HEK293T (cell line): ENCODE results near the gene SIPA1L3.

ENCODE experiments used
- ARNT ChIP-seq: fragments of 450-650 bp; IDR thresholded peaks from 2 replicates; pipeline ENCODE4 v1.6.1; 2017; ENCODE audit warnings: mild to moderate bottlenecking
- BHLHE40 ChIP-seq: fragments of 450-650 bp; IDR thresholded peaks from 2 replicates; pipeline ENCODE4 v1.6.1; 2016; ENCODE audit warnings: mild to moderate bottlenecking, moderate library complexity, borderline replicate concordance
- FOXK2 ChIP-seq: fragments of 450-650 bp; IDR thresholded peaks from 2 replicates; pipeline ENCODE4 v1.6.1; 2016; ENCODE audit warnings: mild to moderate bottlenecking
- FOXM1 ChIP-seq: fragments of 450-650 bp; IDR thresholded peaks from 2 replicates; pipeline ENCODE4 v1.6.1; 2017; ENCODE audit warnings: mild to moderate bottlenecking, borderline replicate concordance
- L3MBTL2 ChIP-seq: fragments of 450-650 bp; conservative IDR thresholded peaks from 2 replicates; pipeline ENCODE4 v1.6.1; 2016; ENCODE audit warnings: mild to moderate bottlenecking
- SP1 ChIP-seq: fragments of 450-650 bp; IDR thresholded peaks from 2 replicates; pipeline ENCODE4 v1.6.1; 2017
- TARDBP ChIP-seq: fragments of 450-650 bp; IDR thresholded peaks from 2 replicates; pipeline ENCODE4 v1.6.1; 2016
- ZNF384 ChIP-seq: fragments of 450-650 bp; IDR thresholded peaks from 2 replicates; pipeline ENCODE4 v1.6.1; 2016

DNA sequence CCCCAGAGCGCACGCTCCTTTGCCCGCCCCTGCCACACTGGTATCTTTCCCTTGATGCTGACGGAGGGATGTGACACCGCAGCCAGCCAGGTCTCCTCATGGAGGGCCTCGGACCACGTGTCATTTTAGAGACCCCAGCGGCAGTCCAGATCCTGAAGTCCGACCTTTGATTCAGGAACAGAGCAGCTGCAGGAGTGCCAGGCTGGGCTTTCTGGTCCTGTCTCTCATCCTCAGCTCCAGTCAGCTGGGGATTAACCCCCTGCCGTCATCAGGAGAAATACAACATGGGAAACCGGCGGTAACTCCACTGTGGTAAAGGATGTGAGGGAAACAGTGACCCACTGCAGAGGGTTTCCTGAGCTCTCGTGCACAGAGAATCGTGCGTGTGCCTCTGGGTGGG is 140.6 kb downstream of the SIPA1L3 start:
- TF ChIP-seq ZNF384, result no peak
- no peak for TF ChIP-seq ARNT
- no peak for TF ChIP-seq BHLHE40
- TF ChIP-seq SP1, result no peak
- TF ChIP-seq L3MBTL2, result no peak
- no peak for TF ChIP-seq TARDBP
- no peak for TF ChIP-seq FOXM1
- no peak for TF ChIP-seq FOXK2
